Caco-2 (cell line): ENCODE results near the gene GGACT. TPM values are rescaled to one million over a fixed set of nuclear protein-coding genes. Genes with fewer than 3 reads are reported as not detected.

Experiments
- BruUV-seq: library from RNA; stranded (reverse); fragments of 400-500 nt; replicated peaks from 2 replicates; lab custom pipeline; 2021; lab: Mats Ljungman, UMichigan
- CTCF ChIA-PET: fragments of 300-600 bp; sonication (Branson Sonifier 250); formaldehyde crosslinking; loops from one replicate; lab custom pipeline; 2022; ENCODE audit warnings: antibody characterized with exemption; lab: Charles Lee
- POLR2A ChIA-PET: fragments of 300-600 bp; sonication (Branson Sonifier 250); formaldehyde crosslinking; loops from one replicate; lab custom pipeline; 2022; ENCODE audit warnings: antibody characterized with exemption; lab: Charles Lee
- DNase-seq, 2 experiments: peaks; one replicate each; pipeline versions ENCODE4 v3.0.0 to v3.0.0-alpha.2; 2020 to 2022
- H3K27me3 ChIP-seq: replicated peaks from 2 replicates; pipeline ENCODE4 v1.6.0; 2011; ENCODE audit warnings: low read length; ENCODE audit not compliant: control insufficient read depth, insufficient read depth
- H3K36me3 ChIP-seq: 2 replicates; pipeline ENCODE4 v1.5.1; 2011; ENCODE audit warnings: low read length; ENCODE audit not compliant: control insufficient read depth, insufficient read depth
- H3K4me1 ChIP-seq: fragments of 250-450 bp; sonication (Bioruptor Pico); 2 replicates; pipeline ENCODE4 v1.5.1; 2020; ENCODE audit warnings: mild to moderate bottlenecking
- H3K4me3 ChIP-seq: 2 replicates; pipeline ENCODE4 v1.5.1; 2011; ENCODE audit warnings: low read depth, mild to moderate bottlenecking, control low read depth, low read length
- H3K9me3 ChIP-seq: fragments of 250-450 bp; sonication (Bioruptor Pico); 2 replicates; pipeline ENCODE4 v1.5.1; 2020; ENCODE audit warnings: mild to moderate bottlenecking, moderate library complexity
- H3K27ac Mint-ChIP-seq: one replicate; pipeline ENCODE4 v1.8.0; 2022; ENCODE audit warnings: mixed read lengths; ENCODE audit not compliant: unreplicated experiment
- H3K27me3 Mint-ChIP-seq: one replicate; pipeline ENCODE4 v1.8.0; 2022; ENCODE audit warnings: mixed read lengths; ENCODE audit not compliant: insufficient read depth, unreplicated experiment
- H3K36me3 Mint-ChIP-seq: one replicate; pipeline ENCODE4 v1.8.0; 2022; ENCODE audit warnings: mild to moderate bottlenecking, mixed read lengths; ENCODE audit not compliant: insufficient read depth, unreplicated experiment
- H3K4me1 Mint-ChIP-seq: one replicate; pipeline ENCODE4 v1.8.0; 2022; ENCODE audit warnings: low read depth, mixed read lengths; ENCODE audit not compliant: unreplicated experiment
- H3K4me3 Mint-ChIP-seq: one replicate; pipeline ENCODE4 v1.8.0; 2022; ENCODE audit warnings: mild to moderate bottlenecking, moderate library complexity, mixed read lengths; ENCODE audit not compliant: unreplicated experiment
- H3K9me3 Mint-ChIP-seq: one replicate; pipeline ENCODE4 v1.8.0; 2022; ENCODE audit warnings: mixed read lengths; ENCODE audit not compliant: unreplicated experiment
- CTCF ChIP-seq, 2 experiments: fragments of 200-600 bp in 1 of 2; IDR thresholded peaks; 1 replicate in 1 of 2; 2 replicates in 1 of 2; pipeline versions ENCODE4 v1.5.1 to v1.8.0; 2011 to 2022; ENCODE audit warnings: antibody characterized with exemption in 1 of 2, control low read depth in 1 of 2, inconsistent platforms in 1 of 2, low read depth in 1 of 2, low read length in 1 of 2, mild to moderate bottlenecking in 1 of 2, moderate library complexity in 1 of 2; ENCODE audit not compliant: insufficient read depth in 1 of 2, severe bottlenecking in 1 of 2, unreplicated experiment in 1 of 2
- intact Hi-C: fragments of 100-400 bp; cut with micrococcal nuclease; formaldehyde crosslinking; loops from one replicate; pipeline ENCODE4 v1.10.0; 2022; ENCODE audit not compliant: unreplicated experiment
- total RNA-seq: library from RNA; stranded (reverse); gene quantifications from 2 replicates; pipeline ENCODE4 v1.2.3, GENCODE V29; 2022

Gene GGACT
- total RNA-seq, 1 experiment from 2014 or later = 3.6 TPM

- Mint-ChIP-seq H3K27me3 (no peaks in the 10 kb centered on the region), H3K27ac (no peak overlapping the region), H3K4me1 (no peaks in the 10 kb centered on the region), H3K9me3 (no peaks in the 10 kb centered on the region), H3K4me3 (no peak overlapping the region), H3K36me3 (no peaks in the 10 kb centered on the region)
- no peak for TF ChIP-seq CTCF (IDR thresholded peaks at IDR 0.05; ENCODE audit: insufficient read depth in 1 of 2, low read depth in 1 of 2, low read length in 1 of 2, severe bottlenecking in 1 of 2, unreplicated experiment in 1 of 2)
- BruUV-seq = no TSS peak
- H3K27me3 ChIP-seq = no peaks in the 10 kb centered on the region
- intact Hi-C loops = loop anchor here (10.0 kb wide), 1 partner anchor 890 kb away; no protein-coding TSS in a partner anchor
- ChIA-PET POLR2A (no interaction called here), CTCF (no interaction called here)
- DNase-seq = no peak
- H3K4me3 ChIP-seq = no peak overlapping the region
- H3K36me3 ChIP-seq = no peaks in the 10 kb centered on the region
- H3K9me3 ChIP-seq = no peaks in the 10 kb centered on the region
- no peaks in the 10 kb centered on the region for H3K4me1 ChIP-seq
These were observed 43.5 kb downstream of the GGACT start for GRCh38 chr13:100544866-100545683.

DNA sequence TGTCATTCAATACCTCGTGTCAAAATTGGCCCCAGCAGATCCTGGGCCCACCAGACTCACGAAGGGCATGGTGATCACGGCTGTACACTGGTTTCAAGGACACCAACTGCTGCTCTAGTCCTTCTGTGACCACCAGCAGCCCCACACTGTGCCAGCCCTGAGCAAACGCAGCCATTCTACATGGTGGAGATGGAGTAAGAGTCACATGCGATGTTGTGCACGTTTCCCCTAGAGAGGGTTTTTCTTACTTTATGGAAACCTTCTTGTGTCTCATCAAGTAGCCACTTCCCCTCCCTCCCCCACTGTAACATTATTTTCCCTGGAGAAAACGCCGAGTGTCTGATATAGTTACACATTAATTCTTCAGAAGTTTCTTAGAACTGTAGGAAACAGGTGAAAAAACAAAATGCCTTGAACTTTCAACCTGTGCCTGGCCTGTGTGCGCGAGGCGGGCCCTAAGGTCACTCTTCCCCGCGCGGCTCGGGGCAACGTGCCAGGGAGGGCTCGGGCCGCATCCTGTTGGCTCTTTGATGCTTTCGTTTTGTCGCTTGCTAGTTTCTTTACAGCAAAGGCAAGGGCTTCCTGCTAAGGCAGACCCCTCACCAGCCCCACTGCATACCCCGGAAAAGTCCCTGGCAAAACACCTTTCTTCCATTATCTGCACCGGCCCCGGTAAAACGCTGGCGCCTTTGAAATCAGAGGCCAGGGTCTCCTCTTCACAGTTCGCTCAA lies 44.6 kb downstream of the GGACT start:
- no peak for DNase-seq
- ChIA-PET POLR2A (no interaction called here), CTCF (interaction anchor here (1.0 kb wide), 1 partner anchor 889 kb away, joined by 4 read pairs; no protein-coding TSS in a partner anchor)

More for the DNA sequence above, 44.6 kb downstream of the GGACT start:
- no peak overlapping the region for H3K27ac Mint-ChIP-seq
- no peaks in the 10 kb centered on the region for H3K9me3 ChIP-seq
- no peak for TF ChIP-seq CTCF (IDR thresholded peaks at IDR 0.05; ENCODE audit: insufficient read depth in 1 of 2, low read depth in 1 of 2, low read length in 1 of 2, severe bottlenecking in 1 of 2, unreplicated experiment in 1 of 2)
- no peak overlapping the region for H3K4me3 Mint-ChIP-seq
- no peaks in the 10 kb centered on the region for H3K4me1 ChIP-seq
- H3K27me3 ChIP-seq = no peaks in the 10 kb centered on the region
- no TSS peak for BruUV-seq
- no peaks in the 10 kb centered on the region for H3K36me3 Mint-ChIP-seq
- H3K9me3 Mint-ChIP-seq = no peaks in the 10 kb centered on the region
- no peaks in the 10 kb centered on the region for H3K27me3 Mint-ChIP-seq
- no peaks in the 10 kb centered on the region for H3K36me3 ChIP-seq
- H3K4me3 ChIP-seq = no peak overlapping the region
- intact Hi-C loops = loop anchor here (10.0 kb wide), 1 partner anchor 889 kb away; no protein-coding TSS in a partner anchor
- no peaks in the 10 kb centered on the region for H3K4me1 Mint-ChIP-seq
